OCI-M2 (cell line): ENCODE data around the gene TMEM222.

ENCODE experiments used
- DNase-seq: peaks from one replicate; lab custom pipeline; 2025; ENCODE audit not compliant: unreplicated experiment; lab: John Stamatoyannopoulos, UW

The TMEM222 gene

DNA sequence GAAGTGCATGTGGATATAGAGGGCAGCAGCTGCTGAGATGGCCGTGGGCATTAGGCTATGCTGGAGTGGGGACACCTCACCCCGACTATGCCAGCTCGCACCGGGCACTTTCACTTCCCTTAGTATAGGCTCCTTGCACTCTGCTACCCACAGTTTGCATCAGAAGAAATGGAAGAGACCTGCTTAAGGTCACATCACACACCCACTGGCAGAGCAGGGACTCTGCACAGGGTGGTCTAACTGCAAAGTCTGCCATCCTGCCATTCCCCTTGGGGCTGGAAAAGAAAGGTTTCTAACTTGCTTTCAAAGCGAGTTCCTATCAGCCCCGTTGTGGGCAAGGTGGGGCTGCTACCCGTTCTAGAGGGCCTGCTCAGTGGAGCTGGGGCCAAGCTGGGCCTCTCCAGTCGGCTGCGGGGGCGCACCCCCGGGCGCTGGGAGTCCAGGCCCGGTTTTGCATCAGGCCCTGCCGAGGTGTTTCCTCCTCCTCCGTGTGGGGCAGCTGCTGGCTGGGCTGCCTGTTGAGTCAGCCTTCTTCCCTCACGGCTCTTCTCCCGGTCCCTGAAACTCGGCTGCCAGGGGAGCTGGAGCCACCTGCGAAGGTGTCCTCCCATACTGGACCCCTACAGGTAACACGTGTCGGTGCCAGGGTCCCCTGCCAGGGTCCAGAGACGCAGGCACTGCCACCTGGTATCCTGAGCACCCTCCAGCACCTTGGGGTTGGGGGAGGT lies 19.7 kb downstream of the TMEM222 start, which contains the start of gene SYTL1:
TSS of gene SYTL1 (plus strand) at position 498 of the 728 bp plus-strand sequence. CDS start 3,313 bp downstream, outside the sequence.
- DNase-seq, result peak; percentile 35

GRCh38 chr1:27342391-27342777 lies 20.4 kb downstream of the TMEM222 start:
- no peak for DNase-seq

GRCh38 chr1:27342778-27343638 lies 21.0 kb downstream of the TMEM222 start:
- DNase-seq, result no peak

DNA sequence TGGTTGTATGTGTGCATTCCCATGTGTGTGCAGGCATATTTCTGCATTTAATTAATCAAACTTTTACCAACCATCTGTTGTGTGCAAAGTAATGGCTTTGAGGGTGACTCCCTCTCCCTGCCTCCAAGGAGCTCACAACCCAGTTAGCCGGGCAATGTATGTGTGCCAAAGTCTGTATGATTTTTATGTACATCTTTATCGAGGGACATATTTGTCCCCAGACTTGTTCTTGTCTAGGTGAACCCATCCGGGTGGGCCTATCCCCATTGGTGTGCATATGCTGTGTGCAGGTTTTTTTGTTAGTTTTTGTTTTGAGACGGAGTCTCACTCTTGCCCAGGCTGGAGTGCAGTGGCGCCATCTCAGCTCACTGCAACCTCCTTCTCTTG lies 21.7 kb downstream of the TMEM222 start:
- no peak for DNase-seq

DNA sequence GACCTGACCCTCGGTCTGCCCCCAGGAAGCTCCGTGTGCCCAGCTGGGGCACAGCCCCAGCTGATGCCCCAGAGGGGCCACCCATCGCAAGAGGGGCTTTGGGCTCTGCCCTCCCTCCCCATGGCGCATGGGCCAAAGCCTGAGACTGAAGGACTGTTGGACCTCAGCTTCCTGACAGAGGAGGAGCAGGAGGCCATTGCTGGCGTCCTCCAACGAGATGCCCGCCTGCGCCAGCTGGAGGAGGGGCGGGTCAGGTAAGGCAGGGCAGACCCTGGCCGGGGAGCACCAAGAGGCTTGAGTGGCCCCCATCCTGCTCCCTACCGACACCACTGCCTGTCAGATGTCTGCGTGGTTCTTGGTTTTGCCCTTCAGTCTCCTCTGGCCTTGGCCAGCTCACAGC lies 23.3 kb downstream of the TMEM222 start:
- DNase-seq, result no peak

DNA sequence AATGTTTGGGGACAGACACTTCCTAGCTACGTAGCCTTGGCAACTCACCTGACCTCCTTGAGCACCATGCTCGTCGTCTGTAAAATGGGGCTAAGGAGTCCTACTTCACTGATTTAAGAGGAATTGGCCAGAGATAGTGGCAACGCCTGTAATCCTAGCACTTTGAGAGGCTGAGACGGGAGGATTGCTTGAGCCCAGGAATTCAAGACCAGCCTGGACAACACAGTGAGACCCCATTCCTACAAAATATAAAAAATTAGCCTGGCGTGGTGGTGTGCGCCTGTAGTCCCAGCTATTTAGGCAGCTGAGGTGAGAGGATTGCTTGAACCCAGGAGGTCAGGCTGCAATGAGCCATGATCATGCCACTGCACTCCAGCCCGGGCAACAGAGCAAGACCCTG lies 24.4 kb downstream of the TMEM222 start:
- DNase-seq, result no peak

- no peak for DNase-seq
These were observed 25.1 kb downstream of the TMEM222 start for GRCh38 chr1:27346991-27347624.

DNA sequence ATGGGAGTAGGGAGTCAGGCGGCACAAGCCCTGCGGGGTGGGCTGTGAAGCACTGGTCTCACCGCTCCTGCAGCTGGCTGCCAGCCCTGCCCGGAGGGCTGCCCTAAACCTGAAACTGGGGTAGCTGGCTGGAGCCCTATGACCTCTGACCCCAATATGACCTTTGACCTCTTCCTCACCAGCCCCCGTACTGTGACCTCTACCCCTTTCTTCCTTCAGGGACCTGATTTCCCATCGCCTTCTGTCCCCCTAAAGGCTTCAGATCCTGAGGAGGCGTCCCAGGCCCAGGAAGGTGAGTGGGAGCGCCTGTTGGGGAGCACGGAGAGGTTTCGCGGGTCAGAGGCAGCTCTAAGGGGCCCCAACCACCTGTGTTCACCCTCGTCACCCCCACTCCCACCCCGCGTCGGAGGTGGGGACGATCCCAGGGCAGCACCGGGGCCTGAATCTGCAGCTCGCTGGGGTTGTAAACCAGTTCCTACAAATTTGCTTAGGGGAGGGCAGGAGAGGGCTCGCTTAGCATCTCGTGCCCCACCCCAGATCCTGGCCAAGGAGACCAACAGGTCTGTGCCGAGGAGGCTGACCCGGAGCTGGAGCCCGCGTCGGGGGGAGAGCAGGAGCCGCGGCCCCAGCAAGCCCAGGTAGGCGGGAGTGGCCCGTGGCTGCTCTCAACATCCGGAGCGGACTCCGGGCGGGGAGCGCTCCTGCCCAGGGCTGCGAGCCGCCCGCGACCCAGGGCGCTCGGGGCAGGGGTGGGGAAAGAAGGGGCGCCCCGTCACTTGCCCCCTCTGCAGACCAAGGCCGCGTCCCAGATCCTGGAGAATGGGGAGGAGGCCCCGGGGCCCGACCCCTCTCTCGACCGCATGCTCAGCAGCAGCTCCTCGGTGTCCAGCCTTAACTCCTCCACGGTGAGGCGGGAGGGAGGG lies 27.2 kb downstream of the TMEM222 start:
- no peak for DNase-seq

DNA sequence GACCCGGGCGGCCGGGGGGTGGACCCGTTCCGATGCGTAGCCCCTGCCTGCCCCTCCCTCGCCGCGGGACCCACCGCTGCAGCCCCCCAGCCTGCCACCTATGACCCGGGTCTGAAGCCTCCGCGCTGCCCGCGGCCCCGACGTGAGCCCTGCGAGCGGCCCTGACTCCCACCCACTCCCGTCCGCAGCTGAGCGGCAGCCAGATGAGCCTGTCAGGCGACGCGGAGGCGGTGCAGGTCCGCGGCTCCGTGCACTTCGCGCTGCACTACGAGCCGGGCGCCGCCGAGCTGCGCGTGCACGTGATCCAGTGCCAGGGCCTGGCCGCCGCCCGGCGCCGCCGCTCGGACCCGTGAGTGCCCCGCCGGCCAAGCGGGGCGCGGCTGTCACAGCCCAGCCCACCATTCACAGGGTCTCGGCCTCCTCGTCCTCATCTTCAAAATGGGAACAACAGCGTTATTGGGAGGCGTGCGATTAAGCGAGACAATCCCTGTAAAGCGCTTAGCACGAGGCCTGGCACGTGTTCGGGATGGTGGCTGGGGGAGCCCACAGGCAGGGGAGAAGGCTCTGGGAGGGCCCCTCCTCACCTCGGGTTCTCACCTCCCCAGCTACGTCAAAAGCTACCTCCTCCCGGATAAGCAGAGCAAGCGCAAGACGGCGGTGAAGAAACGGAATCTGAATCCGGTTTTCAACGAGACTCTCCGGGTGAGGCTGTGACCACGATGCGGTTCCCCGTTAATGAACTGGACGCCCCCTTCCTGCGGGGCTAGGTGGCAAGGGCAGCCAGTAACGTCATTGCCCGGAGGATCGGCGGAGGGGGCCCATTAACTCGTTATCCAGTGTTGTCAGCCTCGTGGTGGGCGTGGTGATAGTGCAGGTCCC lies 28.1 kb downstream of the TMEM222 start:
- DNase-seq, result no peak

DNA sequence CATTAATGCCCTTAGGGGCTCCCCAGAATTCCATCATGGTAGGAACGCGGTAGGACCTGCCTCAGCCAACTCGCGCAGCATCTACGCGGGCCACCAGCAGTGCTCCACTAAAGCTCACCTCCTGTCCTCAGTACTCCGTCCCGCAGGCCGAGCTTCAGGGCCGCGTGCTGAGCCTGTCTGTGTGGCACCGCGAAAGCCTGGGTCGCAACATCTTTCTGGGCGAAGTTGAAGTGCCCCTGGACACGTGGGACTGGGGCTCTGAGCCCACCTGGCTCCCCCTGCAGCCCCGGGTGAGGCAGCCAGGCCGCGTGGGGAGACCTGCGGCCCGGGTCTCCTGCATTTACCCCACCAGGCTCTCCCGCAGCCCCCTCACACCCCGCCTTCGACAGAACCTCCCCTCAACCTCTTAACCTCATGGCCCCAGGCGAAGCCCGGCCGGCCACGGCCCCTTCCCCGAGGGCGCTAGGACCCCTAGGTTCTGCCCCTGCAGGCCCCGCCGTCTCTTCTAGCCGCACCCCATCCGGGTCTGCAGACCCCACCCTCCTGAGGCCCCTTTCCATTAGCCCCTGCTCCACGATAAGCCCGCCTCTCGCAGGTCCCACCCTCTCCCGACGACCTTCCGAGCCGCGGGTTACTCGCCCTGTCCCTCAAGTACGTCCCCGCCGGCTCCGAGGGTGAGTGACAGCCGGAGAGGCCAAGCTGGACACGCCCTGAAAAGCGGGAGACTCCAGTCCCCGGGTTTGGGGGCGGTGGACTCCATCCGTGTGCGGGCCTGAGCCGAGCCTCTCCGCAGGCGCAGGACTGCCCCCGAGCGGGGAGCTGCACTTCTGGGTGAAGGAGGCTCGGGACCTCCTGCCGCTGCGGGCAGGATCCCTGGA lies 28.9 kb downstream of the TMEM222 start:
- no peak for DNase-seq

DNA sequence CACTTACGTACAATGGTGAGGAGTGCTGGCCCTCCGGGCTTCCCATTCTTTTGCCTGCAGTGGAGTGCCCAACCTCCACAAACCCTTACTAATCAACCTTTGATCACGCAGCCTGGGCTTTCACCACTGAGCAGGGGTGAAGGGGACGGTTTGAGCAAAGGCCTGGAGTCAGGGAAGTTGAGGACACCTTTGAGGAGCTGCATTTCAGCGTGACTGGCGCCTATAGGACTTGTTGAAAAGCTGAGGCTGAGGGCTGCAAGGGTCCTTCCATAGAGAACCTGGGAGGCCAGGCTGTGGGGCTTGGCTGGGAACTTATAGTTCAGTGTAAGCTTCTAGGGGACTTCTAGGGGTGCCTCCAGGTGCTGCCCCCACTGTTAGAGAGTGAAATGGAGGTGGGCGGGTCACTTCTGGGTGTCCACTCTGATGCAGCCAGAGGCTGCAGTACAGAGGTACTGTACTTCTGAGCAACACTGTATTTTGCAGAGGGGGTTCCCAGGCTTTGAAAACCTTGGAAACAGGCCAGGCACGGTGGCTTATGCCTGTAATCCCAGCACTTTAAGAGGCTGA lies 29.7 kb downstream of the TMEM222 start:
- no peak for DNase-seq

- DNase-seq, result no peak
These were observed 31.2 kb downstream of the TMEM222 start for GRCh38 chr1:27353166-27353565.

DNA sequence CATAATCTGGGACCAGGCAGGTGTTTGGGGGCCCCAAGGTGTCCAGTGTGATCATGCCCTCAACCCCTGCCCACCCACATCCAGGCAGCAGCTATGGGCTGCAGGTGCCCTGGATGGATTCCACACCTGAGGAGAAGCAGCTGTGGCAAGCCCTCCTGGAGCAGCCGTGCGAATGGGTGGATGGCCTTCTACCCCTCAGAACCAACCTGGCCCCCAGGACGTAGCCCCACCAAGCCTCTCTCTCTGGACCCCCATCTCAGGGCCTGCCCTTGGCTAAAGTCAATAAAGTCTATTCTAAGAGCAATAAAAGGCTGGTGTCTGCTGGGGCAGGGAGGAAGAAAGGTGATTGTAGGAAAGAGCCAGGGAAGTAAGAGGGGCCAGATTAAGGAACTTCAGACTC lies 31.7 kb downstream of the TMEM222 start:
- no peak for DNase-seq

- DNase-seq, result no peak
These were observed 33.7 kb downstream of the TMEM222 start for GRCh38 chr1:27355683-27356082.

DNA sequence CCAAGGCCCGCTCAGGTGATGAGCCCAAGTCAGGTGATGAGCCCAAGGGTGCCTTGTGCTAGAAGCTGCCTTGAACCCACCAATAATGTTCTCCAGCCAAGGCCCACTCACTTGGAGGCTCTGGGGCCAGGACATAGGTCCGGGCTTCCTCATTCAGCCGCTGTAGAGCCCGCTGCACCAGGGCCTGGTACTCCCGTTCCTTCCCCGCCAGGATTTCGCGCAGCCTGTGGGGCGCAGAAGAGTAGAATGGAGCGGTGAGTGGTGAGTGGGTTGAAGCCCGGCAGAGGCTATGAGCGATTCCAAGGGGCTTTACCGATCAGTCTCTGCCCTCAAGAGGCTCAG lies 34.3 kb downstream of the TMEM222 start:
- no peak for DNase-seq

DNA sequence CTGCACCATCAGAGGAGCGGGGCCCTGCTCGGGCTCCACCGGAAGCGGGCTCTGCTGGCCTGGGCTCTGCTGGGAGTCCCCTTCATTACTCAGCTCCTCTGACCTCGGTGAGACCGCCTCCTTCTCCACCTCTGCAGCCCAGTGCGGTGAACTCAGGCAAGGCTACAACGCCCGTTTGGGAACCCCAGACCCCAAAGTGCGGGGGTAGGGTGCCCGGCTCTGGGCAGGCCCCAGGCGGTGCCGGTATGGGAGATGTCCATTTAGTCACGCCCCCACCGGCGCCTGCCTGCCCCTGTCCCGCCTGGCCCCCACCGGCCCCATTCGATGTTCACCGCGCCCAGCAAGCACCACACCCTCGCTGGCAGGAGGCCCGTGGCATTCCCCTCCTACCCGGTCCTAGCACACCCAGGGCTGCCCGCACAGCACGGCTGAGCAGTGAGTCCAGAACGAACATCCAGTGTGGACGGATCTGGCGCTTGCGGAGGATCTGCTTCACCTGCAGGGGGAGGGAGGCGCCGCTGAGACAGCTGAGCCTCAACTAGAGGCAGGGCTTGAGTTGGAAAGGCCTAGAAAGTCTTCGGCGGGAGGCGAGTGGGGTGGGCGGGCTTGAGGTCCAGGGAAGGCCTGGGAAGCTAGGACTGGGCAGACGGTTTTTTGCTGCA lies 34.8 kb downstream of the TMEM222 start:
- no peak for DNase-seq

DNA sequence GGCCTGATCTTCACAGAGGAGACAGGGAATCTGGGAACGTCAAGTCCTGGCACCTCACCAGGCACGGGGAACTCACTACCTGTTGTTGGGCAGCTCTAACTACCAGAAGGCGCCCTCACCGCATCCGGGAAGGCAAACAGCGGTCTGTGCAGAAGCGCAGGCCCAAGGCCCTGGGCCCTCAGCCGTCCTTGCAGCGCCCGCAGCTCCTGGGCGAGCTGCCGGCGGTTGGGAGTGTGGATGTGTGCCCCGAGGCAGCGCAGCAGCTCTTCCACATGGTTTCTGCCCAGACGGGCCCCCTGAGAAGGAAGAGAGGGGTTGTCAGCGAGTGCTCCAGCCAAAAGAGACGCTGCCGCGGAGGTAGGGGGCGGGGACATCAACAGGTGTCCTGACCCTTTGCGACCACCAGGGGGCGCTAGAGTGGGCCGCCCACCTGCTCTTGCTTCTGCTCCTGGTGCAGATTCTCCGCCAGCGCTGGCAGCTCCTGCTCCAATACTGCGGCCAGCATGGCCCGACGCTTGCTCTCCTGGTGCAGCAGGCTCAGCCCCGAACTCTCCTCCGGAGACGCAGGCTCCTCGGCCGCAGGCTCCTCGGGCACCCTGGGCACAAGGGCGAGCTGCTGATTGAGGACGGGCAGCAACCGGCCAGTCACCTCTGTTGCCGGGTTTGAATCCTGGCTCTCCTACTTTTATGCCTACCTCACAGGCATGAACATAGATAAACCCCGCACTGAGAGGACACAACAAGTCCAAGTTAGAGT lies 35.5 kb downstream of the TMEM222 start:
- no peak for DNase-seq
